ENCODE results near the gene ABCD1.

- TF ChIP-seq CTCF (IDR thresholded peaks at IDR 0.05) = no peak
- TF ChIP-seq POLR2AphosphoS5 (IDR thresholded peaks at IDR 0.05; ENCODE audit: low read depth, low read length) = no peak; the same call in 1 of the 2 replicates
- TF ChIP-seq REST (IDR thresholded peaks at IDR 0.05; ENCODE audit: insufficient read depth in 1 of 2, low read depth in 2 of 2, low read length in 1 of 2) = no peak
These were observed 1.1 kb upstream of the ABCD1 start for GRCh38 chrX:153723351-153724251.

Data from Panc1 (cell line).